Stimulated activated CD8-positive, alpha-beta memory T cell treated with anti-CD3 and anti-CD28 coated beads, Interleukin-4, amount 100 ng/mL, for 1 hour (primary cell): Measurements from ENCODE around the gene CCDC54.
"Not testable (repeated sequence)": the region's sequence is repeated elsewhere in the genome, so short reads cannot be mapped to it uniquely, and the experiment has no call there.

ENCODE experiments used
- DNase-seq, 2 donors: peaks; one replicate each; pipeline ENCODE4 v3.0.0-alpha.2; 2020; ENCODE audit warnings: low read depth in 2 of 2, low spot score in 1 of 2

CCDC54 gene

GRCh38 chr3:107377151-107377550 is at the start of gene CCDC54:
Gene CCDC54 (plus strand): TSS chr3:107377439. CDS start chr3:107377588, 149 bp downstream.
- no peak for DNase-seq

- DNase-seq = no peak
These were observed 49.2 kb upstream of the CCDC54 start for GRCh38 chr3:107328069-107328468.

- no peak for DNase-seq
These were observed 48.2 kb upstream of the CCDC54 start for GRCh38 chr3:107329088-107329487.

- not testable (repeated sequence) for DNase-seq
These were observed 37.5 kb upstream of the CCDC54 start for GRCh38 chr3:107339690-107340089.

- no peak for DNase-seq
These were observed 32.5 kb upstream of the CCDC54 start for GRCh38 chr3:107344722-107345121.

- DNase-seq = no peak
These were observed 31.3 kb upstream of the CCDC54 start for GRCh38 chr3:107345822-107346405.

- DNase-seq = no peak
These were observed 30.7 kb upstream of the CCDC54 start for GRCh38 chr3:107346564-107346963.

- no peak for DNase-seq
These were observed 29.5 kb upstream of the CCDC54 start for GRCh38 chr3:107347751-107348150.

- DNase-seq = no peak
These were observed 20.5 kb upstream of the CCDC54 start for GRCh38 chr3:107356706-107357105.

GRCh38 chr3:107361633-107362032 is 15.6 kb upstream of the CCDC54 start:
- no peak for DNase-seq

GRCh38 chr3:107365051-107365450 is 12.2 kb upstream of the CCDC54 start:
- no peak for DNase-seq

- DNase-seq = no peak
These were observed 10.5 kb upstream of the CCDC54 start for GRCh38 chr3:107366766-107367165.

GRCh38 chr3:107367353-107367752 is 9.9 kb upstream of the CCDC54 start:
- no peak for DNase-seq

GRCh38 chr3:107368654-107369398 is 8.4 kb upstream of the CCDC54 start:
- no peak for DNase-seq

GRCh38 chr3:107369791-107370190 is 7.4 kb upstream of the CCDC54 start:
- DNase-seq = no peak

GRCh38 chr3:107370907-107371306 is 6.3 kb upstream of the CCDC54 start:
- no peak for DNase-seq

GRCh38 chr3:107372506-107372905 is 4.7 kb upstream of the CCDC54 start:
- DNase-seq = no peak

GRCh38 chr3:107373896-107374295 is 3.3 kb upstream of the CCDC54 start:
- DNase-seq = no peak

GRCh38 chr3:107375682-107376081 is 1.6 kb upstream of the CCDC54 start:
- no peak for DNase-seq

- no peak for DNase-seq
These were observed 5.4 kb downstream of the CCDC54 start for GRCh38 chr3:107382631-107383030.

GRCh38 chr3:107384428-107384827 is 7.2 kb downstream of the CCDC54 start:
- DNase-seq = no peak

- DNase-seq = no peak
These were observed 7.7 kb downstream of the CCDC54 start for GRCh38 chr3:107384907-107385306.

GRCh38 chr3:107387555-107387954 is 10.3 kb downstream of the CCDC54 start:
- no peak for DNase-seq
